AG10803 (cell line): Measurements from ENCODE around the gene IRF2.

Source experiments
- DNase-seq: peaks from one replicate; pipeline ENCODE4 v3.0.0; 2010; ENCODE audit warnings: low read depth
- H3K4me3 ChIP-seq: 2 replicates; pipeline ENCODE4 v1.5.1; 2011; ENCODE audit warnings: mild to moderate bottlenecking, low read length, control low read depth
- TF ChIP-seq, protein P1 (sequence below): conservative IDR thresholded peaks from 2 replicates; pipeline ENCODE4 v1.5.1; 2011; ENCODE audit warnings: mild to moderate bottlenecking, low read length, control low read depth, inconsistent platforms

IRF2 gene

DNA sequence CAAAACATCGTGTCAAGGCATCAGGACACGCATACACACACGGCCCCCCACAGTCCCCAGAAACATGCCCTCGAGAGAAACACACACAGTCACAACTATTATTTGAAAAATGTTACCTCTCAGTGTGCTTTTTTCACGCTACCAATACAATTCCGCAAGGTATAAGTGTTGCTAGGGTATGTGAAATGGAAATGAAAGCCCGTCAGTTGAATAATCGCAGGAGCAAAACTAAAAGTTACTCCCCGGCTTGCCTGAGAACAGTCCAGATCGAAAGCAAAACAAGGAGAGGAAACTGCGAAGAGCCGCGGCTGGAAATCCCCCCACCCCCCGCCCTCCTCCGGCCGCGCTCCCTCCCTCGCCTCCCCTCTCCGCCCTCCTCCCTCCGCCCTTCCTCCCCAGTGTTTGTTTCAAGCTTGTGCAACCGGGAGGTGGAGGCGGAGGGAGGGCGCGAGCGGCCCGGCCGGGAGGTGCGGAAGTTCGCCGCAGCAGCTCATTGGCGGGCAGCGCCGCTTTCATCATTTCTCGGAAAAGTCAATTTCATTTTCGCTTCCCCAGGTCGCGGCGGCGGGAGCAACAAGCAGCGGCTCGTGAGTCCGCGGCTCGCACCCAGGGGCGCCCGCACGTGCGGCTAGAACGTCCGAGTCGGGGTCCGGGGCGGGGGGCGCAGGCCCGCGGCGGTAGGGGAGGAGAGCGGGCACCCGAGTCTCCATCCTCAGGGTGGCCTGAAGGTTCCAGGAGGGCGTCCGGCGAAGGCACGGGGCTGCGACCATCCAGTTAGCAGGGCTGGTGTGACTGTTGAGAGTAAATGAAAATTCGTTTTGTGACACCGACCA is at the start of gene IRF2:
TSS of gene IRF2 (minus strand) at position 288 of the 833 bp plus-strand sequence. CDS start 45,486 bp downstream, outside the sequence.
- DNase-seq: peak; percentile 98
- TF ChIP-seq, protein P1, sequence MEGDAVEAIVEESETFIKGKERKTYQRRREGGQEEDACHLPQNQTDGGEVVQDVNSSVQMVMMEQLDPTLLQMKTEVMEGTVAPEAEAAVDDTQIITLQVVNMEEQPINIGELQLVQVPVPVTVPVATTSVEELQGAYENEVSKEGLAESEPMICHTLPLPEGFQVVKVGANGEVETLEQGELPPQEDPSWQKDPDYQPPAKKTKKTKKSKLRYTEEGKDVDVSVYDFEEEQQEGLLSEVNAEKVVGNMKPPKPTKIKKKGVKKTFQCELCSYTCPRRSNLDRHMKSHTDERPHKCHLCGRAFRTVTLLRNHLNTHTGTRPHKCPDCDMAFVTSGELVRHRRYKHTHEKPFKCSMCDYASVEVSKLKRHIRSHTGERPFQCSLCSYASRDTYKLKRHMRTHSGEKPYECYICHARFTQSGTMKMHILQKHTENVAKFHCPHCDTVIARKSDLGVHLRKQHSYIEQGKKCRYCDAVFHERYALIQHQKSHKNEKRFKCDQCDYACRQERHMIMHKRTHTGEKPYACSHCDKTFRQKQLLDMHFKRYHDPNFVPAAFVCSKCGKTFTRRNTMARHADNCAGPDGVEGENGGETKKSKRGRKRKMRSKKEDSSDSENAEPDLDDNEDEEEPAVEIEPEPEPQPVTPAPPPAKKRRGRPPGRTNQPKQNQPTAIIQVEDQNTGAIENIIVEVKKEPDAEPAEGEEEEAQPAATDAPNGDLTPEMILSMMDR: no peak

DNA sequence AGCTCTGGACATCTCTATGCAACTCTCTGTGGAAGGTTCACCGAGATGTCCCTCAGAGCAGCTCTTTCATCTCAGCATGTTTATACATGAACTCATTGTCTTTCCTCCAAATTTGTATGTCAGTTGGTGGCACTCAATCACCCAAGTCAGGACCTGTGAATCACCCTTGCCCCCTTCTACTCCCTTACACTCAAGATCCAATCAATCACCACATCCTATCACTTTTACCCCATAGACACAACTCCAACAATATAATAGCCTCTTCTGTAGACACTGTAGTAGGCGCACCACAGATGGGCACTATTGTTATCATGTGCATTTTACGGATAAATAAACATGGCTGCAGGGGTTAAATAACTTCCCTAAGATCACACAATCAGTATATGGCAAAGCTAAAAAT is 41.3 kb upstream of the IRF2 start:
- no peak for DNase-seq
- H3K4me3 ChIP-seq: no peak overlapping the region

More for the DNA sequence above, at the start of gene IRF2:
- peak within 1 kb of the TSS; percentile 97 for H3K4me3 ChIP-seq

DNA sequence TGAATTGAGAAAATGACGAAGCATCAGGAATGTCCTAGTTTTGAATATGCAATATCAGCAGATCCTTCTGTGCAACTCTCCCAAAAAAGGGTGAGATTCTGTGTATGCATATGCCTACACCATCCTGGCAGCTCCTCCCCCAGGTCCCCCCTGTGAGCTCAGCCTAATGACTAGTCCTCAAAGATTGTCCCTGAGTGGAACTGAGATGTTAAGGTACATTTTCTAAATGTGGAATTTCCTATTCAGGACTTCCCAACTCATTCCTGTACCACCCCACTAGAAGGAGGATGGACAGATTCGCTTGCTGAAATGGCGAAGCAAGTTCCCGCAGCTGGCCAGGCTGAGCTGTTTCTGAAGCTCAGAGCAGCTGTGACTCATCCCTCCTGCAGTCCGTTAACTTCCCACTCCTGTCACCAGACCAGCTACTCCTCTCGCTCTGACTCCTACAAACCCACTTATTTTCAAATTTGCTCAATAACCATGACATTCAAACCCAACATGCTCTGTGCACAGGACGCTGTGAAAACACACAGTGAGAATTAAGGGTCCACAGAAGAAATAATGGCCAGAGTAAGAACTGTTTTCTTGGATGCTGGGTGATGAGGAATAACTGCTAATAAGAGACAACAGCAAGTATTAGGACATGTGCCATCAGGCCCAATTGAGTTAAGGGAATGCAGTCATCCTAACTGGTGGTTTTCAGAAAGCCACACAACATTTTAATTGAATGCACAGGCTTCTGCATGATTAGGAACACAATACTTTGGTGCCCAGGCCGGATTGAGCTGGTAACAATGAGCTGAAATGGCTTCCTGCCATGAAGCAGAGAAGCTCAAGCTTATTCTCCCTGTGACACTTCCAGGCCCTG is 40.0 kb upstream of the IRF2 start:
- peak overlapping the region; percentile 42 for H3K4me3 ChIP-seq
- TF ChIP-seq, protein P1: no peak
- DNase-seq: peak; percentile 88

More for the DNA sequence above, 41.3 kb upstream of the IRF2 start:
- TF ChIP-seq, protein P1: no peak

DNA sequence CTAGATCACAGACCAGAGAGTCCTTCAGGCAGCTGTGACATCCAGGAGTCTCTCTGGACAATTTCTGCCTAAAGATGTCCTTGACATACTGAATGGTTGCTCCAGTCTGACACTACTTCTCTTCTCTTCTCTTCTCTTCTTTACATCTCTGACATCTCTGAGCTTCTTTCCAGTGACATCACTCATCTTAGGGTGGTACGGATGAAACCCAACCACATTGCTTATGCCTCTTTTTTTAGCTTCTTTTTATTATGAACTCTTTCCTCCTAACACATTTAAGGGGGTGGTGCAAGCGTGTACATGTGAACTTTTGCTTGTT is 39.4 kb upstream of the IRF2 start:
- H3K4me3 ChIP-seq: peak overlapping the region; percentile 42

DNA sequence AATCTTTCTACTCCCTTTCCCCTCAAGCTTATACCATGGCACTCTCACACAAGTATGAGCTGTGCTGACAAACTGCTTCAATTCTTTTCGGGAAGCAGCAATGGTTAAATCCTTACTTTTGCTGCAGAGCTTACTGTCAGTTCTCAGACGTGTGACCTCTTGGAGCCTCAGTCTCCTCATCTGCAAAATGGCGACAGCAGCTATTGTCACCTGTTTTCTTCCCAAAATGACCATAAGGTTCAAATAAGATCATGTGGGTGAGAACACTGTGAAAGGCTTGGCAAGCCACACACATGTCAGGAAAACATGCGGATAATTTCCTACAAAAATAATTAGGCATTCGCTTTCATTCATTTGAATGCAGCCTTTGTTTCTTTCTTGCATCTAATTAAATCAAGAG is 36.8 kb upstream of the IRF2 start:
- no peak for DNase-seq
- no peak overlapping the region for H3K4me3 ChIP-seq
- TF ChIP-seq, protein P1: no peak

More for the DNA sequence above, 39.4 kb upstream of the IRF2 start:
- no peak for DNase-seq
- TF ChIP-seq, protein P1: no peak

DNA sequence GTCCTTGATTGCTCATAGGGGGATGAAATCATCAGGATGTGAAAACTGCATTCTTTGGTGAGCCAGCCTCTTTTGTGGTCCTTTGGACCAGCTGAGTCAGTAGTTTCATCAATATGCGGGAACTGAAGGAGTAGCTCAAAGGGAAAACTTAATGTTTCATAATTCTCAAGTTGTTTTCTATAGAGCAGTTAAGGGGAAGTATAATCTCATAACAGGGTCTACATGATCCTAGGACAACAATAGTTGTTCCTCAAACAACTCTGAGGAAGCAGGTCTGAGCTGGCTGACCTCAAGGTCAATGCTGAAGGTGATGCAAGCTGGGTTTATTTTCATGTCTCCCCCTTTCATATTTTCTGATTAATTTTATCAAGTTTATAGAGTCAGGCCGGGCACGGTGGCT is 36.1 kb upstream of the IRF2 start:
- no peak for DNase-seq
- no peak overlapping the region for H3K4me3 ChIP-seq
- TF ChIP-seq, protein P1: no peak
